Mucosa of rectum (tissue), 2 donors: ENCODE data around the gene CCSER1.
"Not testable (repeated sequence)": the region's sequence is repeated elsewhere in the genome, so short reads cannot be mapped to it uniquely, and the experiment has no call there.

Experiments used
- H3K27ac ChIP-seq, 2 donors: one replicate each; pipeline ENCODE4 v1.7.0; 2013; ENCODE audit warnings: inconsistent platforms in 2 of 2, low read depth in 2 of 2, low read length in 2 of 2
- H3K27me3 ChIP-seq, 2 donors: one replicate each; pipeline ENCODE4 v1.7.0; 2013; ENCODE audit warnings: low read length in 2 of 2; ENCODE audit not compliant: control insufficient read depth in 2 of 2, insufficient read depth in 2 of 2
- H3K36me3 ChIP-seq, 2 donors: one replicate each; pipeline ENCODE4 v1.7.0; 2013; ENCODE audit warnings: low read length in 2 of 2; ENCODE audit not compliant: control insufficient read depth in 2 of 2, insufficient read depth in 2 of 2
- H3K4me1 ChIP-seq, 2 donors: one replicate each; pipeline ENCODE4 v1.7.0; 2013; ENCODE audit warnings: low read length in 2 of 2, mild to moderate bottlenecking in 1 of 2; ENCODE audit not compliant: control insufficient read depth in 2 of 2, insufficient read depth in 2 of 2
- H3K4me3 ChIP-seq, 2 donors: one replicate each; pipeline ENCODE4 v1.7.0; 2013; ENCODE audit warnings: low read length in 2 of 2
- H3K9ac ChIP-seq, 2 donors: one replicate each; pipeline ENCODE4 v1.7.0; 2013; ENCODE audit warnings: low read length in 2 of 2, low read depth in 1 of 2, mild to moderate bottlenecking in 1 of 2
- H3K9me3 ChIP-seq, 2 donors: one replicate each; pipeline ENCODE4 v1.7.0; 2013; ENCODE audit warnings: low read length in 2 of 2; ENCODE audit not compliant: control insufficient read depth in 2 of 2
- donor health status: healthy.
- donor health status: Normal muscosa, but diverticular disease.

The CCSER1 gene

DNA sequence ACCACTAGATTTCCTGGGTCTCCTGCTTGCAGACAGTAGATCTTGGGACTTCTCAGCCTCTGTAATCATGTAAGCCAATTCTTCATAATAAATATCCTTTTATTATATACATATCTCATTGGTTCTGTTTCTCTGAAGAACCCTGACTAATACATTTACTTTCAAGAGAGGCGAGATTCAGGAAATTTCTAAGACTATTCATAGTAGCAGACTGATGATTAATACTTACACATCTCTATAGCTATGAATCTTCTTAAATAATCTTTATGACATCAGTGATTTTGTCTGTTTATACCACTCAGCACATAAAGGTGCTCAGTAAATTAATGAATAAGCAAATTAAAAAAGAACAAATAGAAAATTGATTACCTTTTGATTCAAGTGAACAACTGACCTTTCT is 1494.3 kb downstream of the CCSER1 start:
- H3K27ac ChIP-seq = no peak overlapping the region
- H3K4me1 ChIP-seq = no peaks in the 10 kb centered on the region
- no peak overlapping the region for H3K9ac ChIP-seq
- no peak overlapping the region for H3K4me3 ChIP-seq
- no peaks in the 10 kb centered on the region for H3K36me3 ChIP-seq
- H3K27me3 ChIP-seq = no peaks in the 10 kb centered on the region
- H3K9me3 ChIP-seq = no peaks in the 10 kb centered on the region

DNA sequence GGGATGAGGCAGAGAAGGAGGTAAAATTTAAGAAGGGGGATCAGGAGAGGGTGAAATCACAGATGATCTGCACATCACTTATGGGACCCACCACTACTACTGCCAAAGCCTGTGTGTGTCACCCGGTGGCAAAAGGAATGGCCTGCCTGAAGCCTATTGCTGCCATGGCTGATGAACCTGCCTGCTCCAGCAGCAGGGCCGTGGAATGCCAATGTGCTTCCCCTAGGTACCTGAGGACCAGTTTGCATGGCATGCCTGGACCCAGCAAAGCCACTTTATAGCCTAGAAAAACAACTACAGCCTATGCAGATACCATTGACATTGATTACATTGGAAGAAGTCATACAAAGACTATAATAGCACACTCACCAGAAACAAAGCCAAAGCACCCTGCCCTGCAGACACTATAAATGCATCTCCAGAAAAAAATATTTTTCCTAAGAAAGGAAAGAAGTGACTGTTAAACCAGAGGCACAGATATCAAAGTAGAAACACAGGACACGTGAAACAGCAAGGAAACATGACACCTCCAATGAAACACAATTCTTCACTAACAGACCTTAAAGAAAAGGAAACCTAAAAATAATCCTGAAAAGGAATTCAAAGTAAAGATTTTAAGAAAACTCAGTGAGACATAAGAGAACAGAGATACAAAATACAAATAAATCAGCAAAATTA is 1495.9 kb downstream of the CCSER1 start:
- Histone ChIP-seq H3K36me3 (no peaks in the 10 kb centered on the region), H3K4me3 (no peak overlapping the region), H3K4me1 (no peaks in the 10 kb centered on the region), H3K27me3 (no peaks in the 10 kb centered on the region), H3K27ac (no peak overlapping the region), H3K9ac (no peak overlapping the region), H3K9me3 (no peaks in the 10 kb centered on the region)

DNA sequence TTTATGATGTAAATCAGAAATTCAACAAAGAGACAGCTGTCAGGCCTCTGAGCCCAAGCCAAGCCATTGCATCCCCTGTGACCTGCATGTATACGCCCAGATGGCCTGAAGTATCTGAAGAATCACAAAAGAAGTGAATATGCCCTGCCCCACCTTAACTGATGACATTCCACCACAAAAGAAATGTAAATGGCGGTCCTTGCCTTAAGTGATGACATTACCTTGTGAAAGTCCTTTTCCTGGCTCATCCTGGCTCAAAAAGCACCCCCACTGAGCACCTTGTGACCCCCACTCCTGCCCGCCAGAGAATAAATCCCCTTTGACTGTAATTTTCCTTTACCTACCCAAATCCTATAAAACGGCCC is 1496.4 kb downstream of the CCSER1 start:
- not testable (repeated sequence) for H3K4me1 ChIP-seq, H3K9ac ChIP-seq, H3K27me3 ChIP-seq, H3K36me3 ChIP-seq, H3K27ac ChIP-seq, H3K4me3 ChIP-seq, H3K9me3 ChIP-seq

DNA sequence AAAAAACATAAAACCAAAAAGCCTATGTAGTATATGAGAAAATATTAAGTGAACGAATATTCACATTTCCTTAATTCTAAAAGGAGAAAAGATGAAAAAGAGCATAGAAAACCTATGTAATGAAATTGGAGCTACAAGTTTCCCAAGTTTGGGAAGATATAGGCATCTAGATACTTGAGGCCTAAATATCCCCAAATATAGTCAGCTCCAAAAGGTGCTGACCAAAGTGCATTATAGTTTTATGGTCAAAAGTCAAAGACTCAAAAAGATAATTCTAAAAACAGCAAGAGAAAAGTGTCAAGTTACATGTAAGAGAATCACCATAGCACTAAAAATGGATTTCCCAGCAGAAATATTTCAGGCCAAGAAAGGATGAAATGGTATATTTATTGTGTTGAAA is 1502.9 kb downstream of the CCSER1 start:
- H3K9ac ChIP-seq = no peak overlapping the region
- no peaks in the 10 kb centered on the region for H3K36me3 ChIP-seq
- H3K27me3 ChIP-seq = no peaks in the 10 kb centered on the region
- H3K27ac ChIP-seq = no peak overlapping the region
- no peaks in the 10 kb centered on the region for H3K4me1 ChIP-seq
- no peaks in the 10 kb centered on the region for H3K9me3 ChIP-seq
- H3K4me3 ChIP-seq = no peak overlapping the region

DNA sequence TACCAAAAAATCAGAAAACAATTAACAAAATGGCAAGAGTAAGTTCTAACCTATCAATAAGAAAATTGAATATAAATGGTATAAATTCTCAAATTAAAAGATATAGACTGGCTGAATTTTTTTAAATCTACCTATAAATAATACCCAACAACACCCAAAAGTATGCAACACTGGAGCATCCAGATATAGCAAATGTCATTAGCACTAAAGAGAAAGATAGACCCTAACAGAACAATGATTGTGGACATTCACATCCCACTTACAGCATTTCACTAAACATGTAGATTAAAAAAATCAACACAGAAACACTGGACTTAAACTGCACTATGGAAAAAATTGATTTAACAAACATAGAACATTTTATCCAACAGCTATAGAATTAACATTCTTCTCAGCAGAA is 1503.6 kb downstream of the CCSER1 start:
- Histone ChIP-seq H3K9me3 (no peaks in the 10 kb centered on the region), H3K27me3 (no peaks in the 10 kb centered on the region), H3K4me3 (no peak overlapping the region), H3K9ac (no peak overlapping the region), H3K4me1 (no peaks in the 10 kb centered on the region), H3K27ac (no peak overlapping the region), H3K36me3 (no peaks in the 10 kb centered on the region)

DNA sequence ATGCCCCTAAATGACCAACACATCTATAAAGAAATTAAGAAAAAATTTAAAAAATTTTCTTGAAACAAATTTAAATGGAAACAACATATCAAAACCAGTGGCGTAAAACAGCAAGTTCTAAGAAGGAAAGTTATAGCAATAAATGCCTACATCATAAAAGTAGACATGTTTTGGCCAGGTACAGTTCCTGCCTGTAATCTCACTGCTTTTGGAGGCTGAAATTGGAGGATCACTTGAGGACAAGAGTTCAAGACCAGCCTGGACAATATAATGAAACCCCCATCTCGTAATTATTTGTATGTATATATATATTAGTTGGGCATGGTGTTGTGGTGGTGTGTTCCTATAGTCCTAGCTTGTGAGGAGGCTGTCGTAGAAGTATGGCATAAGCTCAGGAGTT is 1504.1 kb downstream of the CCSER1 start:
- H3K4me3 ChIP-seq = no peak overlapping the region
- no peaks in the 10 kb centered on the region for H3K4me1 ChIP-seq
- no peak overlapping the region for H3K27ac ChIP-seq
- H3K27me3 ChIP-seq = no peaks in the 10 kb centered on the region
- H3K36me3 ChIP-seq = no peaks in the 10 kb centered on the region
- H3K9me3 ChIP-seq = no peaks in the 10 kb centered on the region
- no peak overlapping the region for H3K9ac ChIP-seq

DNA sequence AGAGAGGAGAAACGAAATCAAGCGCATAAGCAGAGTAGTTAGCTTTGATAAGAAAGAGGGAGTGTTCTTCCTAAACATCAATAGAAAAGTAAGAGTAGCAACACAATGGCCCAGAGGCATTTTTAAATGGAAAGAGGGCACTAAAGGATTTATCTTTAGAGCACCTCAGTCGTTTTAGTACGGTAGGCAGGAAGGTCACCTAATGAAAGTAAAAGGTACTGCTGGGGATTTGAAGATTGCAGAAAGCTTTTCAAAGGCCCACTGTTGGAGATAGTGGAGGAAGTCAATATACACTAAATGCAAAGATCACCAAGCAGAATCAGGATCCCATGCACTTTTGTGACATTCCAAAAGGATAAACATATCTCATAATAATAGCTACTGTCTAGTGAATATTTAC is 1508.9 kb downstream of the CCSER1 start:
- no peak overlapping the region for H3K27ac ChIP-seq
- no peaks in the 10 kb centered on the region for H3K36me3 ChIP-seq
- no peak overlapping the region for H3K4me3 ChIP-seq
- H3K9me3 ChIP-seq = no peaks in the 10 kb centered on the region
- H3K9ac ChIP-seq = no peak overlapping the region
- no peaks in the 10 kb centered on the region for H3K4me1 ChIP-seq
- H3K27me3 ChIP-seq = no peaks in the 10 kb centered on the region
